ENCODE measurements around the gene SKAP1. TPM values are rescaled to one million over a fixed set of nuclear protein-coding genes. Genes with fewer than 3 reads are reported as not detected.
A peak's percentile ranks its signal among the peaks of the same experiment; 100 is the strongest.

The SKAP1 gene
- total and polyA plus RNA-seq, 2 of the 13 experiments (the other 11 are each of a cell fraction or from before 2014, with no cell fraction given), result 0.21 TPM; not detected in 1

DNA sequence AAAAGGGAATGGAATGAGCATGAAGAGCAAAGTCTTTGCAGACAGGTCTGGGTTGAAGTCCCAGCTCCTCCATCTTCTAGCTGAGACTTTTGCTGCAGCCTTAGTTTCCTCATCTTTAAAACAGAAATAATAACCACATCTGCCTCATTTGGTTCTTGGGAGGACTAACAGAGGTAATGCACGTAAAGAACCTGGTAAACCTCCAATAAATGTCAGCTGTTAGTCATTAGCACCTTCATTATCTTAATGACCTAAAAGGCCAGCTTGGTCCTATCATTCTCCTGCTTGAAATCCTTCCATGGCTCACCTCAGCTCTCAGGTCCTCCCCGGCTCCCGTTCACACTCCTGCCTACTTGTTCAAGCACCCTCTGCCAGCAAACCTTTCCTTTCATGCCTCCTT is 51.8 kb downstream of the SKAP1 start (continued):
- no peak for TF ChIP-seq RERE (CRISPR knock-in tag; IDR thresholded peaks at IDR 0.05; ENCODE audit: low read depth)
- TF ChIP-seq ZFP37 (CRISPR knock-in tag; IDR thresholded peaks at IDR 0.05; ENCODE audit: borderline replicate concordance), result no peak
- TF ChIP-seq, protein P1, sequence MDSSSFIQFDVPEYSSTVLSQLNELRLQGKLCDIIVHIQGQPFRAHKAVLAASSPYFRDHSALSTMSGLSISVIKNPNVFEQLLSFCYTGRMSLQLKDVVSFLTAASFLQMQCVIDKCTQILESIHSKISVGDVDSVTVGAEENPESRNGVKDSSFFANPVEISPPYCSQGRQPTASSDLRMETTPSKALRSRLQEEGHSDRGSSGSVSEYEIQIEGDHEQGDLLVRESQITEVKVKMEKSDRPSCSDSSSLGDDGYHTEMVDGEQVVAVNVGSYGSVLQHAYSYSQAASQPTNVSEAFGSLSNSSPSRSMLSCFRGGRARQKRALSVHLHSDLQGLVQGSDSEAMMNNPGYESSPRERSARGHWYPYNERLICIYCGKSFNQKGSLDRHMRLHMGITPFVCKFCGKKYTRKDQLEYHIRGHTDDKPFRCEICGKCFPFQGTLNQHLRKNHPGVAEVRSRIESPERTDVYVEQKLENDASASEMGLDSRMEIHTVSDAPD (CRISPR knock-in tag; IDR thresholded peaks at IDR 0.05), result no peak
- no peak for TF ChIP-seq MYC (CRISPR knock-in tag; IDR thresholded peaks at IDR 0.05; ENCODE audit: borderline replicate concordance)

DNA sequence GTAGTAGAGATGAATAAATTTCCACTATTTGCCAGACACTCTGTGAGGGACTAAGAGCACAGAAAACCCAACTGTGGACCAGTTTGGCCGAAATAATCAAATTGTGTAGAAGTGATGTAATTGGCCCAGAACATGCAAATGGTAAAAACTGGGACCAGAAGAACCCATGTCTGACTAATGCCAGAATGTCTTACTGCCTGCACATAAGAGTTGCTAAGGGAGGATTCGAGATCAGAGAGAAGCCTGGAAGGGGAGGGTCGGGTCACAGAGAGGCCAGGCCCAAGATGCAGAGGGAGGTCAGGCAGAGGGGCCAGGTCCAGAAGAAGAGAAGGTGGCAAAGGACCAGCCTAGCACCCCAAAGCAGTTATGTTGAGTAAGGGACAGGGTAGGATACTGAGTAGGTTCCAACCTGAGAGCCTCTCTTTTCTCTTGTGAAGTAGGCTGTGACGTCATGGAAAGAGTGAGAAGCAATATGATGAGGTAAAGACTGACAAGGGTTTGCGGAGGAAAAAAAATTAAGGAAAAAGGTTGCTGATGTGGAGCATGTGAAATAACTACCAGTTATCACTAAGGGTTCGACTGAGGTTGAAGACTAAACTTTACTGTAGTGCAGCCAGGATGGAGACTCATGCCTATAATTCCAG is 53.2 kb downstream of the SKAP1 start:
- DNase-seq (ENCODE audit: low spot score), result no peak
- Histone ChIP-seq H3K27ac (ENCODE audit: extremely low read length, insufficient read depth, low read length) (no peak overlapping the region), H3K9me3 (ENCODE audit: low read length) (no peaks in the 10 kb centered on the region), H2AFZ (ENCODE audit: low read length) (no peak overlapping the region), H3K79me2 (ENCODE audit: insufficient read depth, low read length) (no peaks in the 10 kb centered on the region), H3K9ac (ENCODE audit: insufficient read depth, low read depth, low read length) (no peak overlapping the region), H3K36me3 (replicated peaks in 1 of 2; ENCODE audit: control insufficient read depth in 1 of 2, insufficient read depth in 2 of 2, low read length in 2 of 2) (no peaks in the 10 kb centered on the region), H3K4me1 (ENCODE audit: insufficient read depth, low read length) (peaks cover 6% of the 10 kb centered on the region; the same call in 1 of the 2 replicates), H3K27me3 (ENCODE audit: control insufficient read depth in 1 of 2, insufficient read depth in 2 of 2, low read length in 2 of 2) (peaks cover 0 to 6% of the 10 kb centered on the region in 2 experiments; a peak in 1 of 5 replicates), H3K4me2 (ENCODE audit: low read depth, low read length) (no peak overlapping the region), H4K20me1 (ENCODE audit: insufficient read depth, low read length) (no peaks in the 10 kb centered on the region), H3K4me3 (replicated peaks in 1 of 3; ENCODE audit: insufficient read depth in 1 of 3, low read depth in 2 of 3, low read length in 3 of 3) (no peak overlapping the region)
- no TSS peak for BruUV-seq (replicated peaks)
- ATAC-seq, result no peak
- intact Hi-C loops (cut with micrococcal nuclease; ENCODE audit: unreplicated experiment) (no loop called here), in situ Hi-C loops (cut with HindIII; ENCODE audit: extremely low pct_ligation_motif_present, low pct_unique_long_range_greater_than_20kb) (loop anchor here (10.0 kb wide), 1 partner anchor 352 kb away; no protein-coding TSS in a partner anchor)
- WGBS (ENCODE audit: low lambda C conversion rate), result 20% methylated on average over 6 of the region's 6 CpGs
- FAIRE-seq, result no peak
- ChIA-PET POLR2A (no interaction called here), CTCF (ENCODE audit: low intra/inter-chr PET ratio, low total read pairs) (no interaction called here)
- TF ChIP-seq CREB1 (IDR thresholded peaks at IDR 0.05) (peak; percentile 99), CREB1 (CRISPR knock-in tag; IDR thresholded peaks at IDR 0.05) (no peak), ATF7 (IDR thresholded peaks at IDR 0.05) (peak; percentile 98), ATF7 (CRISPR knock-in tag; IDR thresholded peaks at IDR 0.05) (no peak)
- TF ChIP-seq, protein P2, sequence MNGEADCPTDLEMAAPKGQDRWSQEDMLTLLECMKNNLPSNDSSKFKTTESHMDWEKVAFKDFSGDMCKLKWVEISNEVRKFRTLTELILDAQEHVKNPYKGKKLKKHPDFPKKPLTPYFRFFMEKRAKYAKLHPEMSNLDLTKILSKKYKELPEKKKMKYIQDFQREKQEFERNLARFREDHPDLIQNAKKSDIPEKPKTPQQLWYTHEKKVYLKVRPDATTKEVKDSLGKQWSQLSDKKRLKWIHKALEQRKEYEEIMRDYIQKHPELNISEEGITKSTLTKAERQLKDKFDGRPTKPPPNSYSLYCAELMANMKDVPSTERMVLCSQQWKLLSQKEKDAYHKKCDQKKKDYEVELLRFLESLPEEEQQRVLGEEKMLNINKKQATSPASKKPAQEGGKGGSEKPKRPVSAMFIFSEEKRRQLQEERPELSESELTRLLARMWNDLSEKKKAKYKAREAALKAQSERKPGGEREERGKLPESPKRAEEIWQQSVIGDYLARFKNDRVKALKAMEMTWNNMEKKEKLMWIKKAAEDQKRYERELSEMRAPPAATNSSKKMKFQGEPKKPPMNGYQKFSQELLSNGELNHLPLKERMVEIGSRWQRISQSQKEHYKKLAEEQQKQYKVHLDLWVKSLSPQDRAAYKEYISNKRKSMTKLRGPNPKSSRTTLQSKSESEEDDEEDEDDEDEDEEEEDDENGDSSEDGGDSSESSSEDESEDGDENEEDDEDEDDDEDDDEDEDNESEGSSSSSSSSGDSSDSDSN (CRISPR knock-in tag; IDR thresholded peaks at IDR 0.05), result no peak

Data from HepG2 (cell line).